Stimulated activated CD8-positive, alpha-beta memory T cell treated with anti-CD3 and anti-CD28 coated beads, Interleukin-15, amount 100 ng/mL, for 4 hours (primary cell): ENCODE measurements around the gene GRIN2C.

Experiments
- DNase-seq, 2 donors: peaks; one replicate each; pipeline ENCODE4 v3.0.0-alpha.2; 2020; ENCODE audit warnings: low read depth in 2 of 2

GRIN2C gene

GRCh38 chr17:74821655-74822334 is 37.9 kb downstream of the GRIN2C start:
- DNase-seq, result no peak

- DNase-seq, result no peak
Observed at GRCh38 chr17:74819801-74820436, 39.8 kb downstream of the GRIN2C start.

GRCh38 chr17:74818291-74818938 is 41.3 kb downstream of the GRIN2C start:
- DNase-seq, result no peak

- no peak for DNase-seq
Observed at GRCh38 chr17:74816905-74817620, 42.6 kb downstream of the GRIN2C start.

GRCh38 chr17:74815550-74816370 is 43.9 kb downstream of the GRIN2C start:
- no peak for DNase-seq

GRCh38 chr17:74815067-74815466 is 44.6 kb downstream of the GRIN2C start:
- no peak for DNase-seq

- DNase-seq, result no peak
Observed at GRCh38 chr17:74814453-74814852, 45.2 kb downstream of the GRIN2C start.

GRCh38 chr17:74812109-74813009 is 47.3 kb downstream of the GRIN2C start:
- no peak for DNase-seq

- no peak for DNase-seq
Observed at GRCh38 chr17:74810699-74811485, 48.8 kb downstream of the GRIN2C start.

- DNase-seq, result no peak
Observed at GRCh38 chr17:74808714-74809430, 50.8 kb downstream of the GRIN2C start.

- DNase-seq, result no peak
Observed at GRCh38 chr17:74807925-74808324, 51.8 kb downstream of the GRIN2C start.

- DNase-seq, result no peak
Observed at GRCh38 chr17:74807441-74807840, 52.2 kb downstream of the GRIN2C start.

GRCh38 chr17:74806334-74806733 is 53.4 kb downstream of the GRIN2C start:
- no peak for DNase-seq

GRCh38 chr17:74805591-74805991 is 54.1 kb downstream of the GRIN2C start:
- no peak for DNase-seq

- no peak for DNase-seq
Observed at GRCh38 chr17:74804683-74805082, 55.0 kb downstream of the GRIN2C start.

- DNase-seq, result no peak
Observed at GRCh38 chr17:74803971-74804370, 55.7 kb downstream of the GRIN2C start.

- no peak for DNase-seq
Observed at GRCh38 chr17:74803388-74803930, 56.2 kb downstream of the GRIN2C start.

GRCh38 chr17:74801896-74802295 is 57.8 kb downstream of the GRIN2C start:
- no peak for DNase-seq

- DNase-seq, result no peak
Observed at GRCh38 chr17:74800531-74800930, 59.2 kb downstream of the GRIN2C start.
